ENCODE results near the gene ARHGEF26.

GRCh38 chr3:154086286-154086685, 34.9 kb upstream of the ARHGEF26 start:
- TF ChIP-seq EP300 (IDR thresholded peaks at IDR 0.05) (no peak), CTCF (IDR thresholded peaks at IDR 0.05) (no peak), POLR2A (IDR thresholded peaks at IDR 0.05) (no peak)
